ENCODE measurements around the gene KCNQ1. TPM values are rescaled to one million over a fixed set of nuclear protein-coding genes. Genes with fewer than 3 reads are reported as not detected.

KCNQ1 gene
- total and polyA plus RNA-seq, 2 donors (not counting 1 experiment from before 2014, with no cell fraction given), result 21.5 to 28.8 TPM

- POLR2A ChIA-PET, result no interaction called here
- Histone ChIP-seq H3K9me3 (ENCODE audit: control extremely low read depth in 1 of 3, control insufficient read depth in 2 of 3, insufficient read depth in 1 of 3, low read length in 2 of 3) (peaks cover 0 to 8% (median 0%) of the 10 kb centered on the region in 3 donors), H3K27me3 (replicated peaks in 1 of 4; ENCODE audit: control extremely low read depth in 1 of 4, control insufficient read depth in 3 of 4, insufficient read depth in 4 of 4, low read length in 3 of 4) (peaks cover 0 to 4% (median 0%) of the 10 kb centered on the region in 4 experiments), H2AFZ (ENCODE audit: insufficient read depth, low read depth, low read length, poor library complexity, severe bottlenecking) (no peak overlapping the region), H3K4me3 (ENCODE audit: control extremely low read depth in 1 of 5, extremely low read depth in 1 of 5, insufficient read depth in 1 of 5, low read depth in 2 of 5, low read length in 4 of 5) (no peak overlapping the region), H3K9ac (ENCODE audit: low read length) (no peak overlapping the region), H3K4me1 (ENCODE audit: control insufficient read depth in 2 of 2, insufficient read depth in 2 of 2, low read length in 2 of 2) (no peaks in the 10 kb centered on the region), H3K36me3 (replicated peaks in 1 of 2; ENCODE audit: control extremely low read depth in 1 of 2, control insufficient read depth in 1 of 2, extremely low read depth in 1 of 2, insufficient read depth in 2 of 2, low read length in 1 of 2) (no peaks in the 10 kb centered on the region), H3K4me2 (replicated peaks; ENCODE audit: low read depth, low read length, poor library complexity, severe bottlenecking) (no peak overlapping the region), H3K79me2 (ENCODE audit: control insufficient read depth, insufficient read depth, low read length) (no peaks in the 10 kb centered on the region), H3K27ac (ENCODE audit: low read length in 2 of 2) (no peak overlapping the region), H4K20me1 (ENCODE audit: control insufficient read depth, insufficient read depth, low read length, poor library complexity, severe bottlenecking) (no peaks in the 10 kb centered on the region)
- TF ChIP-seq EZH2 (IDR thresholded peaks at IDR 0.05; ENCODE audit: borderline replicate concordance, insufficient read depth, low read depth, low read length, poor library complexity, severe bottlenecking) (no peak), CTCF (IDR thresholded peaks at IDR 0.05) (no peak)
- peaks cover 3% of the 10 kb centered on the region for H3K27me3 Mint-ChIP-seq
- H3K9me3 Mint-ChIP-seq (ENCODE audit: insufficient read depth), result no peaks in the 10 kb centered on the region
- CTCF ChIA-PET, result no interaction called here
- no peaks in the 10 kb centered on the region for H3K4me1 Mint-ChIP-seq
- no peak overlapping the region for H3K27ac Mint-ChIP-seq
- H3K4me3 Mint-ChIP-seq, result no peak overlapping the region
- DNase-seq (no peak), ATAC-seq (ENCODE audit: low read depth) (no peak)
- WGBS (ENCODE audit: insufficient coverage), result 93% methylated on average over 12 of the region's 12 CpGs
- intact Hi-C loops (cut with micrococcal nuclease), result no loop called here
Measured at GRCh38 chr11:2853401-2853800, 408.6 kb downstream of the KCNQ1 start.

- H3K4me3 ChIP-seq (ENCODE audit: control extremely low read depth in 1 of 5, extremely low read depth in 1 of 5, insufficient read depth in 1 of 5, low read depth in 2 of 5, low read length in 4 of 5), result no peak overlapping the region
- TF ChIP-seq EZH2 (IDR thresholded peaks at IDR 0.05; ENCODE audit: borderline replicate concordance, insufficient read depth, low read depth, low read length, poor library complexity, severe bottlenecking), result no peak
- TF ChIP-seq CTCF (IDR thresholded peaks at IDR 0.05), result no peak
- H3K27me3 ChIP-seq (replicated peaks in 1 of 4; ENCODE audit: control extremely low read depth in 1 of 4, control insufficient read depth in 3 of 4, insufficient read depth in 4 of 4, low read length in 3 of 4), result peaks cover 0 to 4% (median 0%) of the 10 kb centered on the region in 4 experiments
- H3K4me2 ChIP-seq (replicated peaks; ENCODE audit: low read depth, low read length, poor library complexity, severe bottlenecking), result no peak overlapping the region
- peaks cover 0 to 8% (median 0%) of the 10 kb centered on the region in 3 donors for H3K9me3 ChIP-seq (ENCODE audit: control extremely low read depth in 1 of 3, control insufficient read depth in 2 of 3, insufficient read depth in 1 of 3, low read length in 2 of 3)
- no peaks in the 10 kb centered on the region for H3K4me1 ChIP-seq (ENCODE audit: control insufficient read depth in 2 of 2, insufficient read depth in 2 of 2, low read length in 2 of 2)
- Mint-ChIP-seq H3K27me3 (peaks cover 3% of the 10 kb centered on the region), H3K27ac (no peak overlapping the region), H3K4me1 (no peaks in the 10 kb centered on the region), H3K4me3 (no peak overlapping the region), H3K9me3 (ENCODE audit: insufficient read depth) (no peaks in the 10 kb centered on the region)
- H3K79me2 ChIP-seq (ENCODE audit: control insufficient read depth, insufficient read depth, low read length), result no peaks in the 10 kb centered on the region
- ChIA-PET CTCF (no interaction called here), POLR2A (no interaction called here)
- WGBS (ENCODE audit: insufficient coverage), result 99% methylated on average over 6 of the region's 7 CpGs
- no peak overlapping the region for H3K9ac ChIP-seq (ENCODE audit: low read length)
- H4K20me1 ChIP-seq (ENCODE audit: control insufficient read depth, insufficient read depth, low read length, poor library complexity, severe bottlenecking), result no peaks in the 10 kb centered on the region
- no peaks in the 10 kb centered on the region for H3K36me3 ChIP-seq (replicated peaks in 1 of 2; ENCODE audit: control extremely low read depth in 1 of 2, control insufficient read depth in 1 of 2, extremely low read depth in 1 of 2, insufficient read depth in 2 of 2, low read length in 1 of 2)
- no peak overlapping the region for H3K27ac ChIP-seq (ENCODE audit: low read length in 2 of 2)
- intact Hi-C loops (cut with micrococcal nuclease), result no loop called here
- ATAC-seq (ENCODE audit: low read depth), result no peak
- DNase-seq, result no peak
- no peak overlapping the region for H2AFZ ChIP-seq (ENCODE audit: insufficient read depth, low read depth, low read length, poor library complexity, severe bottlenecking)
Measured at GRCh38 chr11:2853997-2854560, 409.3 kb downstream of the KCNQ1 start.

Measured in B cell (primary cell).